Keratinocyte (primary cell): ENCODE data around the gene SPATS2L.

Experiments used
- CTCF ChIP-seq, 3 experiments: IDR thresholded peaks in 1 of 3; conservative IDR thresholded peaks in 1 of 3; optimal IDR thresholded peaks in 1 of 3; 2 replicates in 2 of 3; 3 replicates in 1 of 3; pipeline versions ENCODE3 to v1.5.1; 2011; ENCODE audit warnings: low read length in 3 of 3, mild to moderate bottlenecking in 3 of 3, moderate library complexity in 2 of 3, control low read depth in 1 of 3, inconsistent platforms in 1 of 3; ENCODE audit not compliant: insufficient read depth in 2 of 3; ENCODE audit errors: extremely low read depth in 1 of 3
- EZH2 ChIP-seq: IDR thresholded peaks from one replicate; pipeline ENCODE4 v1.6.1; 2012; ENCODE audit warnings: inconsistent platforms, mild to moderate bottlenecking, low read length, moderate library complexity

GRCh38 chr2:200359552-200359951 lies 53.1 kb downstream of the SPATS2L start:
- TF ChIP-seq CTCF (optimal IDR thresholded peaks at IDR 0.05 in 1 of 3, IDR thresholded peaks at IDR 0.05 in 1 of 3, conservative IDR thresholded peaks at IDR 0.05 in 1 of 3; ENCODE audit: extremely low read depth in 1 of 3, insufficient read depth in 2 of 3, low read length in 3 of 3) = no peak
- TF ChIP-seq EZH2 = no peak
